ENCODE measurements around the gene METTL1.

Gene METTL1

GRCh38 chr12:57783466-57783801 lies 11.5 kb upstream of the METTL1 start:
- H2AFZ ChIP-seq (ENCODE audit: low read depth, low read length, severe bottlenecking), result no peak overlapping the region
- no peaks in the 10 kb centered on the region for H3K27me3 ChIP-seq (ENCODE audit: low read length)
- H3K36me3 ChIP-seq (ENCODE audit: low read length), result peaks cover 22% of the 10 kb centered on the region; the same call in 1 of the 2 replicates
- H4K20me1 ChIP-seq (ENCODE audit: low read depth, low read length), result no peaks in the 10 kb centered on the region
- no peaks in the 10 kb centered on the region for H3F3A ChIP-seq (ENCODE audit: insufficient read depth)
- no peaks in the 10 kb centered on the region for H3K9me2 ChIP-seq (replicated peaks; ENCODE audit: insufficient read depth, low read length)
- peak overlapping the region; percentile 100 for H3K4me3 ChIP-seq (ENCODE audit: insufficient read depth, low read length, poor library complexity, severe bottlenecking)
- no peak overlapping the region for H3K27ac ChIP-seq (ENCODE audit: low read depth, low read length)
- H3K9ac ChIP-seq (ENCODE audit: low read length), result peak overlapping the region; percentile 92
- no peak for TF ChIP-seq EZH2phosphoT487 (conservative IDR thresholded peaks at IDR 0.05; ENCODE audit: low read length)
- TF ChIP-seq CTCF (IDR thresholded peaks at IDR 0.05; ENCODE audit: insufficient read depth, low read length, poor library complexity, severe bottlenecking), result no peak
- peak overlapping the region; percentile 91 for H3K4me2 ChIP-seq (ENCODE audit: low read depth, low read length, poor library complexity, severe bottlenecking)
- no peaks in the 10 kb centered on the region for H3K9me3 ChIP-seq (ENCODE audit: insufficient read depth, low read length)
- peaks cover 16% of the 10 kb centered on the region for H3K79me2 ChIP-seq (ENCODE audit: insufficient read depth, low read length)

DNA sequence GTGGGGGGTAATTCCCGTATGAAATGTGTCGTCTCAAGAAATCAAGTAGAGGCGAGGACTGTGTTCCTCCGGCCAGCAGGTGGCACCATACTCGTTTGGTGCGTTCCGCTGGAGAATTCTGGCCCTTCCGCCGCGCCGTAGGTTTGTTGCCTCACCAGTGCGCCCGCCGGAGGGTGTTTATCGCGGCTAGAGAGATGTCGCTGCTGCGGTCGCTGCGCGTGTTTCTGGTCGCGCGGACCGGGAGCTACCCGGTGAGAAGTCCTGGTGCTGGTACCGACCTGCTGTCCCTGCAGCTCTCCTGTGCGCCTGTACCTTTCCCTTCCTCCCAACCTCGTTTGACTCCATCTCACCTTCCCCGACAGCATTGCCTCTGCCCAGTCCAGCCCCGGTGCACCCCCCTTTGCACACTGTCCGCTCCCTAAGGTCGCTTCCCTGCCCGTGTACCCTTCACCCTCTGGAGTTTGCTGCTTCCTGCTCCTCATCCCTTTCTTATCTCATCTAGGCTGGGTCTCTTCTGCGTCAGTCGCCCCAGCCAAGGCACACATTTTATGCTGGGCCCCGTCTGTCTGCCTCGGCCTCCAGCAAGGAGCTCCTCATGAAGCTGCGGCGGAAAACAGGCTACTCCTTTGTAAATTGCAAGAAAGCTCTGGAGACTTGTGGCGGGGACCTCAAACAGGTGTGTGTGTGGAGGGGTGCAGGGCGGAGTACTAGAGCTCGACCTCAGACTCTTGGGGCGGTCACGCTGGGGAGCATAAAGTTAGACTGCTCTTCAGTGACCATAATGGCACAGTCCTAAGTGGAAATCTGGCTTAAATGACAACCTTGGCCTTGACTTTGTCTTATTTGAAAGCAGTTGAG lies 10.9 kb upstream of the METTL1 start, which contains the start of gene TSFM:
TSS of gene TSFM (plus strand) at position 180 of the 858 bp plus-strand sequence. CDS start at position 195, 15 bp downstream.
- peak within 1 kb of the TSS; percentile 92 for H3K9ac ChIP-seq (ENCODE audit: low read length)
- no peaks in the 10 kb centered on the region for H3K27me3 ChIP-seq (ENCODE audit: low read length)
- TF ChIP-seq CTCF (IDR thresholded peaks at IDR 0.05; ENCODE audit: insufficient read depth, low read length, poor library complexity, severe bottlenecking) (peak; percentile 88), EZH2phosphoT487 (conservative IDR thresholded peaks at IDR 0.05; ENCODE audit: low read length) (no peak)
- H3K9me3 ChIP-seq (ENCODE audit: insufficient read depth, low read length), result no peaks in the 10 kb centered on the region
- peaks cover 20% of the 10 kb centered on the region; the same call in 1 of the 2 replicates for H3K36me3 ChIP-seq (ENCODE audit: low read length)
- no peak within 1 kb of the TSS for H3K27ac ChIP-seq (ENCODE audit: low read depth, low read length)
- H2AFZ ChIP-seq (ENCODE audit: low read depth, low read length, severe bottlenecking), result peak within 1 kb of the TSS; percentile 27
- H3K4me3 ChIP-seq (ENCODE audit: insufficient read depth, low read length, poor library complexity, severe bottlenecking), result peak within 1 kb of the TSS; percentile 100
- peak within 1 kb of the TSS; percentile 91 for H3K4me2 ChIP-seq (ENCODE audit: low read depth, low read length, poor library complexity, severe bottlenecking)
- H3F3A ChIP-seq (ENCODE audit: insufficient read depth), result no peaks in the 10 kb centered on the region
- H3K79me2 ChIP-seq (ENCODE audit: insufficient read depth, low read length), result peaks cover 16% of the 10 kb centered on the region
- no peaks in the 10 kb centered on the region for H4K20me1 ChIP-seq (ENCODE audit: low read depth, low read length)
- no peaks in the 10 kb centered on the region for H3K9me2 ChIP-seq (replicated peaks; ENCODE audit: insufficient read depth, low read length)

DNA sequence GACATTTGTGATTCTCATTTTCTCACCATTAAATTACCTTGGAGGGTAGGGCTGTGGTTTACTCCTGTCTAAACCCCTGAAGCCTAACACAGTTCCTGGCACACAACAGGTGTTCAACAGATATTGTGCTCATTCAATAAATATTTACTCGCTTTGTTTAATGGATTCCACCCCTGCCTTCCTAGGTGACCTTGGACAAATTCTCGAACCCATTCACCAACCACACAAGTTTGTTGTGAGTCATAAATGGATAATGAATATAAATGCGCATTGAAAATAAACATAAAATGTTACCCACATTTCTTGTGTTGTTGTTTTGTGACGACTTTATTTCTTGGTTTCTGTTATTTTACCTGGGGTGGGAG lies 10.3 kb upstream of the METTL1 start:
- H4K20me1 ChIP-seq (ENCODE audit: low read depth, low read length), result no peaks in the 10 kb centered on the region
- H3K27ac ChIP-seq (ENCODE audit: low read depth, low read length), result no peak overlapping the region
- peaks cover 16% of the 10 kb centered on the region for H3K79me2 ChIP-seq (ENCODE audit: insufficient read depth, low read length)
- H3K36me3 ChIP-seq (ENCODE audit: low read length), result peaks cover 17% of the 10 kb centered on the region; the same call in 1 of the 2 replicates
- H3F3A ChIP-seq (ENCODE audit: insufficient read depth), result no peaks in the 10 kb centered on the region
- H2AFZ ChIP-seq (ENCODE audit: low read depth, low read length, severe bottlenecking), result peak overlapping the region; percentile 27
- peak overlapping the region; percentile 92 for H3K9ac ChIP-seq (ENCODE audit: low read length)
- H3K4me2 ChIP-seq (ENCODE audit: low read depth, low read length, poor library complexity, severe bottlenecking), result peak overlapping the region; percentile 45
- no peaks in the 10 kb centered on the region for H3K9me3 ChIP-seq (ENCODE audit: insufficient read depth, low read length)
- no peaks in the 10 kb centered on the region for H3K27me3 ChIP-seq (ENCODE audit: low read length)
- no peaks in the 10 kb centered on the region for H3K9me2 ChIP-seq (replicated peaks; ENCODE audit: insufficient read depth, low read length)
- TF ChIP-seq CTCF (IDR thresholded peaks at IDR 0.05; ENCODE audit: insufficient read depth, low read length, poor library complexity, severe bottlenecking) (no peak), EZH2phosphoT487 (conservative IDR thresholded peaks at IDR 0.05; ENCODE audit: low read length) (no peak)
- no peak overlapping the region for H3K4me3 ChIP-seq (ENCODE audit: insufficient read depth, low read length, poor library complexity, severe bottlenecking)

Data from SU-DHL-6 (cell line).